NCI-H1930 (cell line): ENCODE results near the gene OSBPL2.

Source experiments
- DNase-seq, 2 experiments: peaks; one replicate each; lab custom pipeline; 2025; lab: John Stamatoyannopoulos, UW

OSBPL2 gene

GRCh38 chr20:62206388-62206775 lies 31.9 kb upstream of the OSBPL2 start:
- no peak for DNase-seq

GRCh38 chr20:62208061-62208794 lies 30.1 kb upstream of the OSBPL2 start:
- DNase-seq, result no peak

- DNase-seq, result no peak
Measured at GRCh38 chr20:62208795-62209755, 29.2 kb upstream of the OSBPL2 start.

- DNase-seq, result peak in 1 of 2 experiments; percentile 74
Measured at GRCh38 chr20:62209850-62210495, 28.3 kb upstream of the OSBPL2 start.

GRCh38 chr20:62210496-62210855 lies 27.8 kb upstream of the OSBPL2 start:
- peak; percentile 76 to 84 for DNase-seq

GRCh38 chr20:62211216-62211615 lies 27.1 kb upstream of the OSBPL2 start:
- no peak for DNase-seq

GRCh38 chr20:62211769-62212288 lies 26.5 kb upstream of the OSBPL2 start:
- DNase-seq, result no peak

GRCh38 chr20:62212299-62212698 lies 26.0 kb upstream of the OSBPL2 start:
- no peak for DNase-seq

- no peak for DNase-seq
Measured at GRCh38 chr20:62214067-62214466, 24.3 kb upstream of the OSBPL2 start.

- DNase-seq, result no peak
Measured at GRCh38 chr20:62215020-62215990, 23.0 kb upstream of the OSBPL2 start.

- no peak for DNase-seq
Measured at GRCh38 chr20:62215991-62216635, 22.2 kb upstream of the OSBPL2 start.

GRCh38 chr20:62216636-62217566 lies 21.4 kb upstream of the OSBPL2 start:
- no peak for DNase-seq

GRCh38 chr20:62217913-62218773 lies 20.2 kb upstream of the OSBPL2 start:
- DNase-seq, result no peak

- DNase-seq, result peak in 1 of 2 experiments; percentile 38
Measured at GRCh38 chr20:62219101-62219991, 19.0 kb upstream of the OSBPL2 start.

GRCh38 chr20:62219992-62220665 lies 18.2 kb upstream of the OSBPL2 start, which contains the start of gene HRH3:
HRH3 (minus strand) TSS chr20:62220278; CDS start chr20:62219970, 308 bp downstream.
- DNase-seq, result peak in 1 of 2 experiments; percentile 63

GRCh38 chr20:62220666-62221568 lies 17.4 kb upstream of the OSBPL2 start:
- DNase-seq, result no peak
